ENCODE data around the gene ZFP30.
"Not testable (repeated sequence)": the region's sequence is repeated elsewhere in the genome, so short reads cannot be mapped to it uniquely, and the experiment has no call there.

Gene ZFP30

GRCh38 chr19:37655301-37655688, at the start of gene ZFP30:
ZFP30 (minus strand) TSS chr19:37655465; CDS start chr19:37647822, 7,643 bp downstream.
- DNase-seq, result peak; percentile 86

DNA sequence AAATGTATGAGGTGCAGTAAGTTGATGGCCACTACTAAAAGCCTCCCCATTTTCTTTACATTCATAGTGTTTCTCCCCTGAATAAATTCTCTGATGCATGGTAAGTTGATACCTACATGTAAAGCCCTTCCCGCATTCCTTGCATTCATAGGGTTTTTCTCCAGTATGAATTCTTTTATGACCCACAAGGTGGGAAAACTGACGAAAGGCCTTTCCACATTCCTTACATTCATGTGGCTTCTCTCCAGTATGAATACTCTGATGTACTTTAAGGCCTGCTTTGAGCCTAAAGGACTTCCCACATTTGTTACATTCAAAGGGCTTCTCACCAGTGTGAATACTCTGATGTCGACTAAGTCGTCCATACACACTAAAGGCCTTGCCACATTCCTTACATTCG, 43.8 kb upstream of the ZFP30 start:
- DNase-seq, result peak; percentile 34

DNA sequence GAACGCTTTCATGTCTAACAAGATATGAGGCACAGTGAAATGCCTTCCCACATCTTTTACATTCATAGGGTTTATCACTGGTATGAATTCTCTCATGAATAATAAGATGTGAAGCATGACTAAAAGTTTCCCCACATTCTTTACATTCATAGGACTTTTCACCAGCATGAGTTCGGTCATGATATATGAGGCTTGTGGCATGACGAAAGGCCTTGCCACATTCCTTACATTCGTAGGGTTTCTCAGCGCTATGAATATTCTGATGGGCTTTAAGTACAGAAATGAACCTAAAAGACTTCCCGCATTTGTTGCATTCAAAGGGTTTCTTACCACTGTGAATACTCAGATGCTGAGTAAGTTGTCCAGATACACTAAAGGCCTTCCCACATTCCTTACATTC, 43.0 kb upstream of the ZFP30 start:
- peak; percentile 37 for DNase-seq

GRCh38 chr19:37695144-37695899, 40.1 kb upstream of the ZFP30 start:
- DNase-seq, result no peak

DNA sequence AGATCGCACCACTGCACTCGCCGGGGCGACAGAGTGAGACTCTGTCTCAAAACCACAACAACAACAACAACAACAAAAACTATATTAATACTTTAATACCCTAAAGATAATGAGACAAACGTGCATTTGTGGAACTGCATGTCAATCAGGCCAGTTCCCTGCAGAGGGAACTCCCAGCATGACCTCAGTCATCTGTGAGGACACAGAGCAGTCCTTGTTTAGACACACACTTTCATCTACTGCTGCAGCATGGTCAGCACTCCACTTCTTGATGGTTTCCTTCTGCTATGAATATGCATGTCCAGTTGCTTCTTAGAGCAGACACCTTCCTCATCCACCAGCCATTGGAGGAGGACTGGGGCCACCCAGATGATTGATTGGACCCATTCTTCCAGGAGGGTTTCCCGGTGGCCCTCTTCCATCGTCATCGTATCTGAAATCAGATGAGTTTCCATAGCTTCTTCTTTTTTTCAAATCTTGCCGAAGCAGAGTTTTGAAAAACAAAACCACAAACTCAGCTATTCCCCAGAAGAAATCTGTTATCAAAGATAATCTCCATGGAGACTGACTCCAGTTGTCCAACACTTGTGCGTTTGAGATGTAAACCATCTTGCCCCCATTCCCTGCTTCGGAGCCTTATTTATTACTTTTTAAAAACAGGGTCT, 37.8 kb upstream of the ZFP30 start:
- DNase-seq, result no peak

- DNase-seq, result peak; percentile 82
Measured at GRCh38 chr19:37691881-37692504, 36.7 kb upstream of the ZFP30 start.

DNA sequence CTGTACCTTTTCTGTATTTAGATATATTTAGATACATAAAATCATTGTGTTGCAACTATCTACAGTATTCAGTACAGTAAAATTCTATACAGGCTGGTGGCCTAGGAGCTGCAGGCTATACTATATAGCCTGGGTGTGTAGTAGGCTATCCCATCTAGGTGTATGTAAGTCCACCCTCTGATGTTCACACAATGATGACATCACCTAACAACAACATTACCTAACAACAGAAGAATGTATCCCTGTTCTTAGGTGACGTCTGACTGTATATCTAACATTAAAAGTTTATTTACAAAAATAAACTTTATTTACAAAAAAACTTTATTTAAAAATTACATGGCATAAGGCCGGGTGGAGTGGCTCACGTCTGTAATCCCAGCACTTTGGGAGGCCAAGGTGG, 28.3 kb upstream of the ZFP30 start:
- DNase-seq, result no peak

GRCh38 chr19:37669450-37669914, 14.2 kb upstream of the ZFP30 start:
- DNase-seq, result no peak

- DNase-seq, result not testable (repeated sequence)
Measured at GRCh38 chr19:37657157-37657556, 1.9 kb upstream of the ZFP30 start.

DNA sequence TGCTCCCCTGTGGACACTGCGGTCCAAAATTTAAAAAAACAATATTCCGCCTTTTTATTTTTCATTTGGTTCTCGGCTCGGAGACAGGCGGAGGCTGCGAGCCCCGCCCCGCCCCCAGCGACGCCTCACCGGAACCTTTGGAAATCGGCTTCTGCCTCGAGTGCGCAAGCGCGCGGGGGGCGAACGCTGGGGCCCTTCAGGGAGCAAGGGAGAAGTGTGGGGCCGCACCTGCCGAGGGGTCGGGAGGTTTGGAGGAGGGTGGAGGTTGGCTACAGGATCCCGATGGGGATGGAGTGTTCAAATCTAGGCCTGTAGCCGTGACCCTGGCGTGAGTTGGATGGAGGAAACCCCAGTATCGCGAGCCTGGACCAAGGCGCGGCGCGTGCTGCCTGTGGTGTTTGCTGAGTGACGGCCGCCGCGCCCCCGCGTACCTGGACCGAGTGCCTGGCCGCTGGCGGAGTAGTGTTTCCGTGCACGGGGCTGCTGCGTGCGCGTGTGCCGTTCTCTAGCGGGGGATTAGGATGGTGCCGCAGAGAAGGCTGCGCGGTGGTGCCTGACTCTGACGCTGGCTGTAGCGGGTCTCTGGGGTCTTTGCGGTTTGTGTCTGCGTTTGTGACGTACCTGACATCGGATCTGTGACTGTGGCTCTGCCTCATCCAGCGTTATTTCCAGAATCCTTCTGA, 565 bp upstream of the ZFP30 start:
- peak; percentile 82 for DNase-seq

GRCh38 chr19:37654629-37655300, 500 bp downstream of the ZFP30 start:
- peak; percentile 53 for DNase-seq

GRCh38 chr19:37654118-37654517, 1.1 kb downstream of the ZFP30 start:
- no peak for DNase-seq

GRCh38 chr19:37635076-37636056, 19.9 kb downstream of the ZFP30 start:
- DNase-seq, result peak; percentile 21

DNA sequence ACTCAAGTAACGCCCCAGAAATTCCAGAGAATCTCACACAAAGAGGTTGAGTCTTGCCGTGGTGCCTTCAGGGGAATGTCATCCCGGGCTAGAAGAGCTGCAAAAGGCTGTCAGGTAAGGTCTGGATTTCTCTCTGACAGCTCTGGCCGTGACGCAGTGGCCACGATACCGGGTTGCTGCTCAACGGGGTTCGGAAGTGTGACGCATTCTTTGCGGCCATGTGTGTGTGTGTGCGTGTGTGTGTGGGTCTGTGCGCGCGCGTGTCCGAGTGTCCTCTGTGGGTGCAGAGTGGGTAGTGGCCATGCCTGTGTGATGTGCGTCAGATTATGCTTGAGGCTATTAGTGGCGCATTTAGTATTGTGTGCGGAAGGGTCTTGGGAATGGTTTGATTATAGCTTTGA, 60.3 kb downstream of the ZFP30 start:
- DNase-seq, result no peak

DNA sequence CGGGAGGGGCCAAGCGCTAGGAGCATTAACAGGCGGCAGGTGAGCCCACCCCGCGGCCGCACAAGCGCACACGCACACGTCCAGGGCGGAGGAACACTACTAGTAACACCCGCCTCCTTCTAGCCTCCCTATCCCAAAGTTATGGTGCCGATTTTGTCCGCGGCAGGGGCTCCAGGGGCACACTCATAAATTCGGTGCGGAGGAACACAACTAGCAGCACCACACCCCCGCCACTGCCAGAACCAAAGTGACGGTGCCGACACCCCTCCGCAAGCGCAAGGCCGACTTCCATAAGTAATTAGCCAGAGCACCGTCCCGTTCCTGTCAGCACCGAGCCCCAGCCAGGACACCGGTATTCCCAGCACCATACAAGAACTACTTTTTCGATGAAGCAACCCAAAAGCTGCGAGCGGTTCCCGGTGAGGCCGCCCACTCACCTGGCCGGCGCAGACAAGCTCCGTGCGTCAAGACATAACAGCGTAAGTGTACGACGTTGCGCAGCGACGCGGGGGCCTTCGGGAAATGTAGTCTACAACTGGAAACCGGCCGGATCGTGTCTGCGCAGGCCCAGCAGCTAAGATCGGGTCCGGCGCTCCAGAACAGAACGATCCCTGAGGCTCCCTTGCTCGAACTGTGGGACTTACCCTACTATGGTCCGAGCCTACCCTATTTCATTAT, 60.8 kb downstream of the ZFP30 start, which contains the start of the genes ZNF540 and ZNF571:
ZNF540 (plus strand) TSS at position 573 of the 678 bp plus-strand sequence. CDS start 3,572 bp downstream, outside the sequence.
ZNF571 (minus strand) TSS at position 489 of the 678 bp plus-strand sequence. CDS start 8,116 bp downstream, outside the sequence.
- DNase-seq, result peak; percentile 91

DNA sequence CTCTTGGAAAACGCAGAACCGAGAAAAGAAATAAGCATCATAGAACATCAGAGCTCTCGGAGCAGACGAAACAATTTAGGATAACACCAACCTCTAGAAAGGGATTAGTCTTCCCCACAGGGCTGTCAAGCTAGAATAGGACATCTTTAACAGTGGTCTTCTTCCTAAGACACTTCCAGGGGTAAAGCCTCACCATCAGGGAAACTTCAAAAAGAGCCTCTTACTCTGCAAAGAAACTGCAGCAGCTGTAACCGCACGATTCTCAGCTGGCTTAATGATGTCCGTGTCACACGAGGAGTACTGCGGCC, 61.3 kb downstream of the ZFP30 start:
- DNase-seq, result no peak

GRCh38 chr19:37583340-37583739, 71.9 kb downstream of the ZFP30 start:
- DNase-seq, result no peak

- peak; percentile 27 for DNase-seq
Measured at GRCh38 chr19:37572203-37572602, 83.1 kb downstream of the ZFP30 start.

DNA sequence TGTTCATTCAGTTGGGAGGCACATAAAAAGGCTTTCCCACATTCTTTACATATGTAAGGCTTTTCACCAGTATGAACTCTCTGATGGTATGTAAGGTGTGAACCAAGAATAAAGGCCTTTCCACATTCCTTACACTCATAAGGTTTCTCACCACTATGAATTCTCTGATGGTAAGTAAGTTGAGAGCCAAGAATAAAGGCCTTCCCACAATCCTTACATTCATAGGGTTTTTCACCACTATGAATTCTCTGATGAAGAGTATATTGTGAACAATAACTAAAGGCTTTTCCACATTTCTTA, 89.9 kb downstream of the ZFP30 start:
- DNase-seq, result no peak

DNA sequence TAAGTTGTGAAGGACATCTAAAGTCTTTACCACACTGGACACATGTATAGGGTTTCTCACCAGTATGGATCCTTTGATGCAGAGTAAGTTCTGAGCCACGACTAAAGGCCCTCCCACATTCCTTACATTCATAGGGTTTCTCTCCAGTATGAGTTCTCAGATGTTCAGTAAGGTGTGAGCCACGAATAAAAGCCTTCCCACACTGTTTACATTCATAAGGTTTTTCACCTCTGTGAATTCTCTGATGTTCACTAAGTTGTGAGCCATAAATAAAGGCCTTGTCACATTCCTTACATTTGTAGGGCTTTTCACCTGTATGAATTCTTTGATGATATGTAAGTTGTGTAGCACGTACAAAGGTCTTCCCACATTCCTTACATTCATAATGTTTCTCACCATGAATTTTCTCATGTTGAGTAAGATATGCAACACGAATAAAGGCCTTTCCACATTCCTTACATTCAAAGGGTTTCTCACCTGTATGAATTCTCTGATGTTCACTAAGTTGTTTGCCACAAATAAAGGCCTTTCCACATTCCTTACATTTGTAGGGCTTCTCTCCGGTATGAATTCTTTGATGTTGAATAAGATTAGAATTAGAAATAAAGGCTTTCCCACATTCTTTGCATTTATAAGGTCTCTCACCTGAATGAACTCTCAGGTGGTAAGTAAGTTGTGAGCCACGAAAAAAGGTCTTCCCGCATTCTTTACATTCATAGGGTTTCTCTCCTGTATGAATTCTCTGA, 90.5 kb downstream of the ZFP30 start:
- no peak for DNase-seq

Measured in fibroblast of skin of right biceps (primary cell).